Right kidney (tissue), 1 donor: ENCODE results near the gene UPK3A.
"Not testable (repeated sequence)": the region's sequence is repeated elsewhere in the genome, so short reads cannot be mapped to it uniquely, and the experiment has no call there.

ENCODE experiments used
- DNase-seq: peaks from one replicate; pipeline ENCODE4 v3.0.0-alpha.2; 2016

The UPK3A gene

GRCh38 chr22:45254789-45255278 lies 29.9 kb upstream of the UPK3A start:
- DNase-seq: no peak

- DNase-seq: not testable (repeated sequence)
These were observed 26.8 kb upstream of the UPK3A start for GRCh38 chr22:45257941-45258340.

GRCh38 chr22:45259754-45260394 lies 24.9 kb upstream of the UPK3A start:
- DNase-seq: no peak

GRCh38 chr22:45260395-45260759 lies 24.4 kb upstream of the UPK3A start:
- DNase-seq: not testable (repeated sequence)

GRCh38 chr22:45261407-45262088 lies 23.2 kb upstream of the UPK3A start:
- no peak for DNase-seq

- no peak for DNase-seq
These were observed 22.4 kb upstream of the UPK3A start for GRCh38 chr22:45262195-45262930.

- no peak for DNase-seq
These were observed 21.8 kb upstream of the UPK3A start for GRCh38 chr22:45262931-45263462.

GRCh38 chr22:45263463-45264269 lies 21.1 kb upstream of the UPK3A start:
- no peak for DNase-seq

GRCh38 chr22:45265535-45265934 lies 19.2 kb upstream of the UPK3A start:
- no peak for DNase-seq

GRCh38 chr22:45268167-45268957 lies 16.4 kb upstream of the UPK3A start:
- no peak for DNase-seq

GRCh38 chr22:45268958-45269844 lies 15.5 kb upstream of the UPK3A start:
- DNase-seq: peak; percentile 90

GRCh38 chr22:45270095-45271020 lies 14.4 kb upstream of the UPK3A start:
- no peak for DNase-seq

- no peak for DNase-seq
These were observed 13.0 kb upstream of the UPK3A start for GRCh38 chr22:45271667-45272201.

GRCh38 chr22:45272498-45272897 lies 12.3 kb upstream of the UPK3A start:
- no peak for DNase-seq

GRCh38 chr22:45273452-45274075 lies 11.2 kb upstream of the UPK3A start:
- DNase-seq: no peak

GRCh38 chr22:45276507-45277105 lies 8.1 kb upstream of the UPK3A start:
- no peak for DNase-seq

GRCh38 chr22:45277720-45278119 lies 7.0 kb upstream of the UPK3A start:
- DNase-seq: not testable (repeated sequence)

GRCh38 chr22:45278125-45278524 lies 6.6 kb upstream of the UPK3A start:
- DNase-seq: no peak
